ENCODE results near the gene GPR143.

The GPR143 gene

DNA sequence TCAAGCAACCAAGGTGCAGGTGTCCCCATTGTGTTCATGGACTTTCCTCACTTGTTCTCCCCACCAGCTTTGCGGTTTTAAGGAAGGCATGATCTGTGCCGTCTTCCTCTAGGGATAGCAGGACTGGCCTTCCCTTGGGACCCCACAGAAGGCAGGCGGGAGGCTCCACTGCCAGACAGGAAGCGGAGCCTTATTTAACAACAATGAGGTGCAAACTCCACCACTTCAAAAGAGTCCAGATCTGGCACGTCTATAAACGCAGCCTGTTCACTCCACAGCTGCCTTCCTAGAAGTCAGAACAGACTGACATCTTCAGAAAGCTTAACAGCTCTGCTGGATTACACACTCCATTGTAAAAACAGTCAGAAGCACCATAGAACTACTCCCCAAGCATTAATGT lies 1.7 kb upstream of the GPR143 start:
- no peak for DNase-seq

DNA sequence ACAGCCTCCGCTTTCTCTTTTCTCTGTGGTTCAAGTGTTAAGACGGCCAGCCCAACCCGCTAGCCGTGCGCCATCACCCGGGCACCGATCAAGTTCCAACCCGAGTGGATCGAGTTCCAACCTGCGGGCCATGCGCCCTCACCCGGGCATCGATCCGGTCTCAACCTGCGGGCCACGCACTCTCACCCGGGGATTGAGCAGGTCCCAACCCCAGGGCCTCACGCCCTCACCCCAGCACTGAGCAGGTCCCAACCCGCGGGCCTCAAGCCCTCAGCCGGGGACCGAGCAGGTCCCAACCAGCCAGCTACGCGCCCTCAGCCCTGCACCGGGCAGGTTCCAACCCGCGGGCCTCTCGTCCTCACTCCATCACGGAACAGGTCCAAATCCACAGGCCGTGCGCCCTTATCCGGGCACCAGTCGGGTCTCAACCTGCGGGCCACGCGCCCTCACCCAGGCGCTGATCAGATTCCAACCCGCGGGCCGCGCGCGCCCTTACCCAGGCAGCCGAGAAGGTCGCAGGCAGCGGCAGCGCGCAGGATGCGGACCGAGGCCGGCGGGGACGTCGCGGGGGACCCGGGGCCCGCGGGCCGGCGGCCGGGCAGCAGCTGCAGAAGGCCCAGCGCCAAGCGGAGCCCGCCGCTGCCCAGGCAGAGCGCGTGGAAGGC lies 443 bp downstream of the GPR143 start:
- no peak for DNase-seq

DNA sequence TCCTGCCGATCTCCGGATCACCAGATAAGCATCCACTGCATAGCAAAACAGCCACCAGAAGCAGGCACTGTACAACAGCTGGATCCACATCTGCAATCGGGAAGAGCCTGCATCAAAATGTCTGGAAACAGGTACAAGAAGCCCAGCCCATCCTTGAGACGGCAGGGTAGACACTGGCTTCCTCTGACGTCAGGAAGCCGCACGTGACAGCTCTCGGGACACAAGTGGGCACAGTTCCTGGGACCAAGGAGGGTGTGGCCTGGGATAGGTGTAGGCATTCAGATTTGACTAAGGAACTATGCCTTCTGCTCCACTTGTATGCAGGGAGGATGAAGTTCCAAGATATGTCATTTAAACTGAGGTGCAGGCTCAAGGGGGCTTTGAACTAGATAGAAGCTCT lies 6.3 kb downstream of the GPR143 start:
- no peak for DNase-seq

DNA sequence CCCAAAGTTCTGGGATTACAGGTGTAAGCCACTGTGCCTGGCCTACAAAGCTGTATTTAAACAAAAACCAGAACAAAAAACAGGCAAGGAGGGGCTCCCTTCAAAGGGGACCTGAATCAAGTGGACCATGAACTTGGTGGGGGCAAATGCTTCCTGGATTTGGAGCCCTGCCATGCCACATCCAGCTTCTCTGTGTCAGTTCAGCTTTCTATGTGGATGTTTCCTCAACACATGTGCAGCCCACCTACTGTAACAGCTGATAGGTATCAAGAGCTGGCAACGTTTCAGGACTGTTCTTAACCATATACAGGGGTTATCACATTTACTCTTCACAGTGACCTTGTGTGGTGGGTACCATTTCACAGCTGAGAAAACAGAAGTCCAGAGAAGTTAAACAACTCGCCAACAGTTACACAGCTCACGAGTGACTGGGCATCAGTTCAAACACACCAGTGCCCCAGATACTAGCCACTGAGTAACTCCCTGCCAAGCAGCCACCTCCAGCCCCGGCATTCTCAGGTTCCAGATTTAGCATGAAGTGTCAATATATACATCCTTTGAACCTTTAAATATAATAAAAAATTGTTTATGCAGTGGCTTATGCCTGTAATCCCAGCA lies 7.5 kb downstream of the GPR143 start:
- no peak for DNase-seq

DNA sequence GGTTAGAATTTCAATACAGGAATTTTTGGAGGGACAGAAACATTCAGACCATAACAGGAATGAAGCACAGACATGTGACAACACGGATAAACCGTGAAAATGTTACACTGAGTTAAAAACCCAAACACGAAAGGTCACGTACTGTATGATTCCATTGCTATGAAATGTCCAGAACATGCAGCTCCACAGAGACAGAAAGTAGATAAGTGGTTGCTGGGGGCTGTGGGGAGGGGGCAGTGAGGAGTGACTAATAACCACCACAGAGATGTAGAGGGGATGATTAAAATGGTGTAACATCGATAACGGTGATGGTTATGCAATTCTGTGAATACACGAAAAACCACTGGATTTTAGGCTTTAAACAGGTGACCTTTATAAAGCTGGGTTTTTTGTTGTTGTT lies 8.3 kb downstream of the GPR143 start:
- no peak for DNase-seq

DNA sequence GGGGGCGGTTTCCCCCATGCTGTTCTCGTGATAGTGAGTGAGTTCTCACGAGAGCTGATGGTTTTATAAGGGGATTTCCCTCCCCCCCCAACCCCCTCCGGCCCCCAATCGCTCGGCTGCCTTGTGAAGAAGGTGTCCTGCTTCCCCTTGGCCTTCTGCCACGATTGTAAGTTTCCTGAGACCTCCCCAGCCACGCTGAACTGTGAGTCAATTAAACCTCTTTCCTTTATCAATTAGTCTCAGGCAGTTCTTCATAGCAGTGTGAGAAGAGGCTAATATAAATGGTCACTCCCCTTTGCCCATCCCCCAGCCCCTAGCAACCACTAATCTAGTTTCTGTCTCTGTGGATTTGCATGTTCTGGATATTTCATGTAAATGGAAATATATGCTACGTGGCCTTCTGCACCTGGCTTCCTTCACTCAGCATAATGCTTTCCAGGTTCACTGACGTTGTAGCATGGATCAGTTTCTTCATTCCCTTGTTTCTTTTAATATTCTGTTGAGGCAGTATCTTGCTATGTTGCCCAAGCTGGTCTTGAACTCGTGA lies 16.4 kb downstream of the GPR143 start:
- no peak for DNase-seq

DNA sequence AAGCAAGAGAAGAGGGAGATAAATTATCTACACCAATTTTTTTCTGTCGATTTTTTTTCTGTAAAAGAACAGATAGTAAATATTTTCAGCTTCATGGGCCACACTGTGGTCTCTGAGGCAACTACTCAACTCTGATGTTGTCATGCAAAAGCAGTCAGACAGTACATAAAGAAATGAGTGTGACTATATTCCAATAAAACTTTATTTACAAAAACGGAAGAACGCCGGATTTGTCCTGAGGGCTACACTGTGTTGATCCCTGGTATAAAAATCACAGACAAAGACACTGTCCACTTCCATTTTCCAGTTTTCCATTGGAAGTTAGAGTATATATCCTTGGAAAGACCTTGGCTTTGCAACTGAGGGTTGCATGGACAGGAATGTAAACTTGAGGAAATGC lies 18.0 kb downstream of the GPR143 start:
- no peak for DNase-seq

DNA sequence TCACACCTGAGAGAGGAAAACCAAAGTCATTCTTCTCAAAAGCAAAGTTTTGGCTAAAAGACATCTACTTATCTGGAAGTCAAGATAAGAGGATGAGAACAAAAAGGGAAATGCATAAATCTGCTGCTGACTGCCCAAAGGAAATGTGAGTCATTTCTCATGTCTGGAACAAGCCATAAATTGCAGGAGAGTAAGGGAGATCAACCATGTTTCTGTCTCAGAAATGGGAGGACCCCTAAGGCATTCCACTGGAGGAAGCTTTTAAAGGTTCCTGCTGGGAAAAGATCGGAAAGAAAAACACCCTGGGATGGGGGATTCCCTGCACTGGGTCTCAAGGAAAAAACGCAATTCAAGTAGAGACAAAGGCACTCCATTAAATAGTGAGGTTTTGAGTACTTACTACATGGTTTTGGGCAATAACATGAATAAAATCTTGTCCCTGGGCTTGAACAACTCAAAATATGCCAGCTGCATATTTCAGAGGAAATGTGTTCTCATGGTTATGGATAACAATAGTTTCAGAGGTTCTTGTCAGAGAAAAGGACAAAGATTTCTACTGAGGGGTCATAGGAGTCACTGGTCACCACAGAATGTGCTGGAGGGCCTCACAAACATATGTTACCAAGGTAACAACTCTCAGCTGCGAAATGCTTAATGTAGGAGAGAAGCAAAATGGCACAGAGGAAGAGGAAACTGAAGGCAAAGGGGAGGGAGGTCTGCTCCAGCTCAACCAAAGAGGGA lies 19.3 kb downstream of the GPR143 start:
- DNase-seq, result no peak

DNA sequence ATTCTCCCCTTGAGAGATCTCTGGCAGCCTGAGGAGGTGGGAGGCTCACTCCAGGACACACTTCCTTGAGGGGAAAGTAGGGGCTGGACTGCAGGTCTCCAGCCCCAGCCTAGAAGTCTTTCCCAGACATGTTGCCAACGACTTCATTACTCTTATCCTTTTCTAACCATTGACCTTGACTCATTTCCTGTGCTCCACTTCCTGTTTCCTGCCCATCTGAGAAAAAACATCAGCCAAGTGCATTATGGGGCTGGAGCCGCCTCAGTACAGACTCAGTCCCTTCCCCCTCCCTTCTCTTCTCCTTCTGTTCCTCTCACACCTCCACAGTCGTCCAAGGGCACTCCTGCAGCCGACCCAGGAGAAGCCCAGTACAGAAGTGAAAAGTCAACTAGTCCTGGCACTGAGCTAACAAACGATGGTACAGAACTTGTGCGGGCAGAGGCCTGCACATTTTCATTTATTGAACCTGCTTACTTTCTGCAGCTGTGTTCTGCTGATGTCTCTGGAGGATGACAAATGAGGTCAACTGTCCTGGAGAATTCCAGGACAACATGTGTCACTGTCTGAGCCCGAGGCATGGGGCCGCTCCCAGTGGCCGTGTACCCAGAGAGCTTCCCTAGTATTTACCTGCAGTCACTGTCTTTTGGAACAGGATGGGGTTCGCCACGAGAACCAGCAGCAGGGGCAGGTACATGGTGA lies 20.1 kb downstream of the GPR143 start:
- no peak for DNase-seq

DNA sequence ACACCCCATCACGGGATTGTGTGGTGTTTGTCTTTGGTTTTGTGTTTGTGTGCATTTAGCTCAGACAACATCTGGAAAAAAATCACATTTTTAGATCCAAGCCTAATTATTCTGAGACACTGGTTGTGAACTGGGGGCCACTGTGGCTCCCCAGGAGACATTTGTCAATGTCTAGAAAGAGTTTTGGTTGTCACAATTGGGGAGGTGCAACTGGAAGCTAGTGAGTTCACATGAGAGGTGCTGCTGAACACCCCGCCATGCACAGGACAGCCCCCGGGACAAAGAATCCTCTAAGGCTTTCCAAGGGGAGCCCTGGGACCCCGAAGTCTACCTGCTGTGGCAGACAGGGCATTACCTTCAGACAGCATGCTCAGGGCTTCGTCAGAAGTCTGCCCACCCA lies 26.5 kb downstream of the GPR143 start:
- DNase-seq, result no peak

DNA sequence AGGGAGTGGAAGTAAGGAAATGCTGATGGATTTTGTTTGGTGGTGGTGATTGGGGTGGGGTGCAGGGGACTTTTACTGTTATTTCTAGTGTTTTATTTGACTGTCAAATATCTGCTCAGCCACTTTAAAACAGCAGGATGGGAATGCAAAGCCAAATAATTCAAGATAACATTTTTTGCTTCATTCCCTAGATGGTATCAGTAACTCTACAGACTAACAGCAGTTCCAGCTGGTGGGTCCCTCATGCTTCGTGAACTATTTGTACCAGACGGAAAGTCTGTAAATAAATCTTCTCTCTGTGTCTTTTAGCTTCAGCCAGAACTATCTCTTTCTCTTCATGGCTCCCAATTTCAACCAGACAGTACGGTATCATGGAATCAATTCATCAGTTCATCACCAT lies 27.5 kb downstream of the GPR143 start:
- DNase-seq, result no peak

DNA sequence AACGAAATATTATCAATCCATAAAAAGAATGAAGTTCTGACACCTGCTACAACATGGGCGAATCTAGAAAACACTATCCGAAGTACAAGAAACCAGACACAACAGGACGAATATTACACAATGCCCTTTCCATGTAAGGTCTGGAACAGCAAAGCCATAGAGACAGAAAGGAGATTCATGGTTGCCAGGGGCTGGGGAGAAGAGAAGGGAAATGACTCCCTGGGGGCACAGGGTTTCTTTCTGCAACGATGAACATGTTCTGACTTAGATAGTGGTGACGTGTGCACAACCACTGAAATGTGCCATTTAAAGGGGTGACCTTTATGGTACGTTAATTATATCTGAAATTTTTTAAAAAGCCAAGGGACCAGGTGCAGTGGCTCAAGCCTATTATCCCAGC lies 28.3 kb downstream of the GPR143 start:
- DNase-seq, result no peak

DNA sequence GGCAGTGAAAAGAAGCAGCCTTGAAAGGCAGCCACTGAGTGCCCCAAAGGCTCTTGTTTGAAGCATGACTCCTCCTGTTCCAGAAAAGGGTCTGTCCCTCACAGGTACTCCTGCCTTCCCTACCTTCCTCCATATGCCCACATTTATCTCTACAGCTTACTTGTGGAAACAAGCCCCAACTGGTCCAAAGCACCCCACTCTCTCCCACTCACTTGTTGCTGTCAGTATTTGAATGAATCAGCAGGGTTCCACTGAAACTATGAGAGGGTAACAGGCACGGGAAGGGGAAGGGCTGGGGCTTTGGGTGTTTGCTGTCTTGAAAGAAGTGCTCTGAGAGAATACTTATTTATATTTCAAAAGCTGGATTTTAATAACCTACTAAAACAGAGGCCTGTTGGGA lies 34.9 kb downstream of the GPR143 start:
- DNase-seq, result no peak

DNA sequence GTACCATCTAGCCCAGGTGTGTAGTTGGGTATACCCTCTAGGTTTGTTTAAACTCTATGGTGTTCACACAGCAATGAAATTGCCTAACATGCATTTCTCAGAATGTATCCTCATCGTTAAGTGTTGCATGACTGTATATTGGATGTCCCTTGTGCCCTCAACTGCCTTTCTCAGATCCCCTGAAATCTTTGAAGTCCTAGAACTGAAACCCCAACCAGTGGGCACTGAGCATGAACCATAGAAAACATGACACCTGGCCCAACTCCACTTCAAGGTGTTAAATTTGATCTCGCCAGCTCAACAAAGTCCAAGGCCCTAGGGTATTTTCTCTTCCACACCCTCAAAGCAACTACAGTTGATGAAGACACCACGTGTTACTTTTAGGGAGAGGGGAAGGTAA lies 35.6 kb downstream of the GPR143 start:
- DNase-seq, result no peak

DNA sequence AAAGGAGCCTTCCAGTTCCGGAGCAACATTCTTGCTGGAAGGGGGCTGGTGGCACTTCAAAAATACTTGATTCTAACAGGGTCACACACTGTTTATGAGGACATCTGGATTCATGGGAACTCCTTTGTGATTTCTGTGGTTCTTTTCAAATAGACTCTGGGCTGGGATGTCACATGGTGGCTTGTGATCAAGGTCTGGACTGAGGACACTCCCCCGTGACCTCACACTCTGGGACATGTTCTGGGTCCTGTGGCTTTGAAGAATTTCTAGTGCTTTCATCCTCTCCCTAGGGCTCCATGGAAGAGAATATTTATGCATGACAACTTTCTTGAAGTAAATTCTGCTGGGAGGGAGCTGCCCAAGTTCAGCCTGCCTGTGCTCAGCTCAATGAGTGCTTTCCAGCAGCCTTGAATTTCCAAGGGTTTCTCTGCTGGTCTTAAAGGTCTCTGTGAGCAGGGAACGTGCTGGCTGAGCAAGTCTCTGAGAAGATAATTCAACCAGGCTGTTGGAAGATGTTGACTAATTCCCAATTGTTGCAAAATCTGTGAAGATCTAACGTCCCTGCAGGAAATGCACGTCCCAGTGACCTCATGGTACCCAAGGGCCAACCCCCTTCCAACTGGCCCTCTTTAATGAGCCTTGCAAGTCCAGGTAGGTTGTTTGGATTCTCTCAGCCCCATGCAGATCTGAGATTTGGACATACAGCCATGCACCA lies 36.3 kb downstream of the GPR143 start:
- no peak for DNase-seq

DNA sequence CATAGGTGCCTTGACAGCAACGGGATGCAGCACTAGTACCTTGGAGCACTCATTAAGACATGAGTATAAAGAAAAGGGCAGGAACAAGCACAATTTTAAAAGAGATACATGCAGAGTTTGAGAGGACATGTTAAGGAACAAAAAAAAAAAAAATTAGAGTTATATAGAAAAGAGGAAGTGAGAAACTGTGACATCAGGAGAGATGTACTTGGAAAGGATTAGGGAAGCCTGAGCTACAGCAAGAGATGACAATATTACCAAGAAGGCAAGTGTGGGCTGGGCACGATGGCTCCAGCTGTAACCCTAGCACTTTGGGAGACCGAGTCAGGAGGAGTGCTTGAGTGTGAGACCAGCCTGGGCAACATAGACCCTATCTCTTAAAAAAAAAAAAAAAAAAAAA lies 37.4 kb downstream of the GPR143 start:
- DNase-seq, result no peak

DNA sequence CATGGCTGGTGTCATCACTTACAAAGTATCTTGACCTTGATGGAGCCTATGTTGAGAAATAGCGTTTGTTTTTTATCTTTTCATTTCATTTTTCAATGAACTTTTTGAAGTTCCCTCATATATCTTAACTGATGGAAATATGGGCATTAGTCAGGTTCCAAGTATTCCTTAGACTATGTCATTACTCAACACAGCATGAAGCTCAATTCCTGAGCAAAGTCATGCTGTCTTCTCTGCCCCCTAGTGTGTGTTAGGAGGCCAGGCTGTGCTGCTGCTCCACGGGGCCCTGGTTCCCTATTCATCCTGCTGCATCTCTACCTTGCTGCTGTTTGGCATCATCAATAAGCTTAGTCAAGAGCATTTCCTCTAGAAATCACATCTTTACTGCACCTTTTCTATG lies 40.9 kb downstream of the GPR143 start:
- no peak for DNase-seq

DNA sequence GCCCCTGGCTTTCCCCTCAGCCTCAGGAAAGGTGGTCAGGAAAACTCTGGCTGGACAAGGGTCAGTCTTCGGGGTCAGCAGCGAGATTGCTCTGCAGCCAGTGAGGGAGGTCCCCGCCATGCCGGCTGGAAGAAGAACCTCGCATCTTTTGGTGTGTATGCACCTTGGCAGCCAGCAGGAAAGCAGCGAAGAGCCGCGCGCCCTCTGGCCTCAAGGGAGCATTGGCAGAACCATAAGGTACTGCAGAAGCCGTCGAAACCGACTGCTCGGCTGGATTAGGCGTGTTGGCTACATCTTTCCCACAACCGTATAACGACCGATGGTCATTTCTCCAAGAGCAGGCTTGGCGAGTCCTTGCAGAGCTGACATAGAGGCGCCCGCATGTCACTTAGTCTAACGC lies 48.3 kb downstream of the GPR143 start:
- no peak for DNase-seq

DNA sequence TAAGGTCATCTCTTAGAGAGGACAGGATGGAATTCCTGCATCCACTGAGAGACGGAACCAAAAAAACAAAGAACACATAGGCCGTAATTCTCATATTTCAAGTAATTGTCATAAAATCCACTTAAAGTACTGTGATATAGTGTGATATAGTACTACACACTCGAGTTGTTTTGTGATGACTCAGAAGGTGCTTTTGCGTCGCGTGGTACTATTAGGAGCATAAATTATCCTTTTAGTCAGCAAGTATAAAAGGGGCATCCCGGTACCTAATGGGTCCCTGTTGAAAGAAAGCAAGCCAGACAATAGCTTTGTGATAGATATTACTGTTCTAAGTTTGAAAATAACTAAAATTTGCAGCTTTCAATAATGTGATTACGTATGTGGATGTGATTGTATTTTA lies 55.3 kb downstream of the GPR143 start:
- no peak for DNase-seq

DNA sequence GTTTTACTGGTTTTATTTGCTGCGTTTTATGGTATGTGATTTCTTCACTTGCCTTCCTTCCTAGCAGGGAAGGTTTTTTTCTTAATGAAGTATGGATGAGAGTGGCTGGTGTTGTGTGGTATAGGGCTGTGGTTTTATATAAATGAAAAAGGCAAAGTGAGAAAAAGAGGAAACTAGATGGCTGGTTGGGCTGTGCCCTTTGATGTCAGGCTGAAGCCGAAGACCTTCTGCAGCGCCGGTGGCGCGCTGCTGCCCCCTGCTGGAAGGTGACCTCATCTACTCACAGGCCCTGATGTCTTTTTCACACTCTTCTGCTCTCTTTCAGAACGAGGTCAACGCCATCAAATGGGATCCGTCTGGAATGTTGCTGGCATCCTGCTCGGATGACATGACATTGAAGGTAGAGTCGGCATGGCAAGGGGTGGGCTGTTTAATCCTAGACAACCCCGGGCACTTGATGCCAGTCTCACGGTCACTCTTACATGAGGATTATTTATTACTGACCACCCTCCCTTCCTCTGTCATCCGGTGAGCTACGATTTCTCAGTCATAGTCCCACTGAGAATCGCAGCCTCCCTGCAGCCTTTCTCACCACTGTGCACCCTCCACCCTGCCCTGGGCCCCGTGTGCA lies 56.6 kb downstream of the GPR143 start:
- peak; percentile 30 for DNase-seq

DNA sequence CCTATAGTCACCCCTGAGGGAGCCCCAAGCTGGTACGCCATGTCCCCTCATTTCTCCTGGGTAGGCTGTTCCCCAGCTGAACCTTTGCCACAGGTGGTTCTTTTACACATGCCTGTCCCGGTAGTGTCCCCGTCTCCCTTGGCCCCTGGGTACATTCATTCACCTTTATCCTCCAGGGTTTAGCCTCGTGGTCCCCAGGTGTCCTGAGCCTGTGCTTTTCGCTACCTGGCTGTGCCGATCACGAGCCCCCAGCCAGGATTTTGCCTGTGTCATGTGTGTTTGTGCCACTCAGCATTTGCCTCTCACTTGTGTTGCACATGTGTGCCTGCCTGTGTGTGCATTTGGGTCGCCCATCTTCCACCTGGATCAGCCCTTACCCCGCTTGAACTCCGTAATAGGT lies 57.6 kb downstream of the GPR143 start:
- DNase-seq, result no peak

DNA sequence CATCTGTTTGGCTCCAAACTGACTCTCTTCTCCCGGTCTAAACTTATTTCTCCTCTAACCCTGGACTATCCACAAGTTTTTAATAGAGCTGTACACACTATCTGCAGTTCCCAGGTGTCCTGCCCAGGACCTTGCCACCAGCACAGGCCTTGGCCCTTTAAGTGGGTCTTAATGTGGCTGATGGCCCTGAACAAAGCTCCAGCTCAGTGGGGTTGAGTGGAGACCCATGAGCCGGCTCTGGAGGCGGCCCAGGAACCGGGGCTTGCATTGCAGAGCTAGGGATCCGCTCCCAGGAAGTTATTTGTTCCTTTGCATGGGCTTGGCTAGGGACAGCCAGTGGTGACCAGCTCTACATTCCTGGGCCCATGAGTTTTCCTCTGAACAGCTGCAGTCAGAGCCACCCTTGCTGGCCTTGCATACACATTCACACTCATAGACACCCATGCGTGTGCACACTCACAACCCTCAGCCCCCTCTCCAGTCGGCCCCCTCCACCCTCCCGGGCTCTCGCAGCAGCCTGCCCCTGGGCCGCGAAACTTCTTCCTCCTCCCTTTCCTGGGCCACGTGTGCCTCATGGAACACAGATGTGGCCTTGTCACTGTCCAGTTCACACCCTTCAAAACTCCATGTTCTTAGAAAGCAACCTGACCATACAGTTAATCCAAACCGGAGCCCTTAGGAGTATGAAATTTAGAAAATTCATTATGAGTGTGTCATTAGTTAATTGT lies 58.2 kb downstream of the GPR143 start:
- DNase-seq, result no peak
